ENCODE results near the gene ELF5. TPM values are rescaled to one million over a fixed set of nuclear protein-coding genes. Genes with fewer than 3 reads are reported as not detected.

ELF5 gene
- total RNA-seq, 4 donors from 2014 or later = not detected

GRCh38 chr11:34487430-34487829, 26.2 kb downstream of the ELF5 start:
- DNase-seq (ENCODE audit: low spot score) = no peak
- TF ChIP-seq, protein P1, sequence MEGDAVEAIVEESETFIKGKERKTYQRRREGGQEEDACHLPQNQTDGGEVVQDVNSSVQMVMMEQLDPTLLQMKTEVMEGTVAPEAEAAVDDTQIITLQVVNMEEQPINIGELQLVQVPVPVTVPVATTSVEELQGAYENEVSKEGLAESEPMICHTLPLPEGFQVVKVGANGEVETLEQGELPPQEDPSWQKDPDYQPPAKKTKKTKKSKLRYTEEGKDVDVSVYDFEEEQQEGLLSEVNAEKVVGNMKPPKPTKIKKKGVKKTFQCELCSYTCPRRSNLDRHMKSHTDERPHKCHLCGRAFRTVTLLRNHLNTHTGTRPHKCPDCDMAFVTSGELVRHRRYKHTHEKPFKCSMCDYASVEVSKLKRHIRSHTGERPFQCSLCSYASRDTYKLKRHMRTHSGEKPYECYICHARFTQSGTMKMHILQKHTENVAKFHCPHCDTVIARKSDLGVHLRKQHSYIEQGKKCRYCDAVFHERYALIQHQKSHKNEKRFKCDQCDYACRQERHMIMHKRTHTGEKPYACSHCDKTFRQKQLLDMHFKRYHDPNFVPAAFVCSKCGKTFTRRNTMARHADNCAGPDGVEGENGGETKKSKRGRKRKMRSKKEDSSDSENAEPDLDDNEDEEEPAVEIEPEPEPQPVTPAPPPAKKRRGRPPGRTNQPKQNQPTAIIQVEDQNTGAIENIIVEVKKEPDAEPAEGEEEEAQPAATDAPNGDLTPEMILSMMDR (IDR thresholded peaks at IDR 0.05) = no peak
- no peak for ATAC-seq (ENCODE audit: low FRiP score)

DNA sequence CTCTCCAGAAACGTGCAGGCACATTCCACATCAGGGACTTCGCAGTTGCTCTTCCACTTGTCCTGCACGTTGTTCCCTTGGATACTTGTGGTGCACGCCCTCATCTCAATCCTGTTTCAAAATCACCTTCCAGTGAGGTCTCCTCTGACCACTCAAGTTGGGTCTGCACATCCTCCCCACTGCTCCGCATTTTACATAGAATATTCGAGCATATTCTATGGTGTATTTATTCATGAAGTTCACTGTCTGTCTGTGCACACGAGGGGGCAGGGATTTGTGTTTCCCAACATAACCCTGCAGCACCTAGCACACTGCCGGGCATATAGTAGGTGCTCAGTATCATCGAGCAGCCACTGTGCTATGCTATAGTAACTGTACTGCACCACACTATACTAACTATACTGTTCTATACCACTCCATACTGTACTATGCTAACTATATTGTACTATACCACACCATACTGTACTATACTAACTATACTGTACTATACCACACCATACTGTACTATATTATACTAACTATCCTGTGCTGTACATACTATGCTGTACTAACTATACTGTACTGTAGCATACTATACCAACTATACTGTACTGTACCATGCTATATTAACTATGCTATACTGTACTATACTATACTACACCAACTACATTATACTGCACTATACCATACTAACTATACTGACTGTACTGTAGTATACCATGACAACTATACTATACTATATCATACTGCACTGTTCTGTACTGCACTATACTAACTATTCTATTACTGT, 30.3 kb downstream of the ELF5 start:
- DNase-seq (ENCODE audit: low spot score) (no peak), ATAC-seq (ENCODE audit: low FRiP score) (no peak)
- TF ChIP-seq, protein P1 (IDR thresholded peaks at IDR 0.05) = no peak

DNA sequence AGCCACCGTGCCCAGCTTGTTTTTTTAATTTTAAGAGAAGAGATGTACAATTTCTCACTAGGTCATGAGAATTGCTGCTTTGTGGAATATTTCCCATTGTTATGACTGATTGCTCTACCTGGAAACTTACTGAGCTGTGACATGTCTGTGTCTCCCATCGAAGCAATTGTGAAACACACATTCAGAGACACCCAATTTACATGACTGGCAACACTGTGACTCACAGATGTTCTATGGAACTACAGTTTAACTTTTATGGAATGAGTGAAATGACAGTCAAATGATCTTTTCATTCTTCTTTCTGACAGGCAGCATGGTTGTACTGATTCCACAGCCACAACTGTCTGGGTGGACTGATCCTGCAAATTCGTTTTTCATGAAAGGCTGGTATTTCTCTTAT, 32.3 kb downstream of the ELF5 start:
- ATAC-seq (ENCODE audit: low FRiP score) = no peak
- TF ChIP-seq, protein P1 (IDR thresholded peaks at IDR 0.05) = no peak
- DNase-seq (ENCODE audit: low spot score) = no peak

GRCh38 chr11:34480314-34480713, 33.3 kb downstream of the ELF5 start:
- TF ChIP-seq, protein P1 (IDR thresholded peaks at IDR 0.05) = no peak
- ATAC-seq (ENCODE audit: low FRiP score) = no peak
- DNase-seq (ENCODE audit: low spot score) = no peak

GRCh38 chr11:34478845-34479663, 34.5 kb downstream of the ELF5 start:
- TF ChIP-seq, protein P1 (IDR thresholded peaks at IDR 0.05) = no peak
- no peak for ATAC-seq (ENCODE audit: low FRiP score)
- no peak for DNase-seq (ENCODE audit: low spot score)

GRCh38 chr11:34476849-34477248, 36.7 kb downstream of the ELF5 start:
- TF ChIP-seq, protein P1 (IDR thresholded peaks at IDR 0.05) = no peak
- no peak for ATAC-seq (ENCODE audit: low FRiP score)
- DNase-seq (ENCODE audit: low spot score) = no peak

Data from omental fat pad (tissue), 4 donors.